Natural killer cell (primary cell): ENCODE measurements around the gene GPSM3. TPM values are rescaled to one million over a fixed set of nuclear protein-coding genes. Genes with fewer than 3 reads are reported as not detected.
A peak's percentile ranks its signal among the peaks of the same experiment; 100 is the strongest.

Experiments used
- ATAC-seq, 3 donors: fragments of 150-1000 bp in 2 of 3; fragments of 200-7000 bp in 1 of 3; cut with Tn5 transposase; 1 replicate in 1 of 3; 2 replicates in 2 of 3; pipeline ENCODE4 v1.10.0; 2021; ENCODE audit warnings: mild to moderate bottlenecking in 2 of 3, moderate library complexity in 2 of 3
- DNase-seq, 2 donors: peaks; one replicate each; pipeline versions ENCODE4 v3.0.0 to v3.0.0-alpha.2; 2013 to 2021; ENCODE audit warnings: mixed read lengths in 1 of 2
- H3K27ac ChIP-seq: one replicate; pipeline ENCODE4 v1.5.1; 2013; ENCODE audit warnings: mild to moderate bottlenecking, low read length
- H3K27me3 ChIP-seq: one replicate; pipeline ENCODE4 v1.6.1; 2013; ENCODE audit warnings: low read length; ENCODE audit not compliant: control insufficient read depth, insufficient read depth
- H3K36me3 ChIP-seq: one replicate; pipeline ENCODE4 v1.6.1; 2013; ENCODE audit warnings: low read length; ENCODE audit not compliant: control insufficient read depth, insufficient read depth
- H3K4me1 ChIP-seq: one replicate; pipeline ENCODE4 v1.6.1; 2013; ENCODE audit warnings: low read length; ENCODE audit not compliant: control insufficient read depth, insufficient read depth
- H3K4me3 ChIP-seq: one replicate; pipeline ENCODE4 v1.5.1; 2013; ENCODE audit warnings: low read length
- H3K9me3 ChIP-seq: one replicate; pipeline ENCODE4 v1.6.1; 2013; ENCODE audit warnings: low read length; ENCODE audit not compliant: control insufficient read depth, insufficient read depth
- H3K27ac Mint-ChIP-seq, 2 donors: one replicate each; pipeline ENCODE4 v1.8.0; 2022; ENCODE audit warnings: mild to moderate bottlenecking in 2 of 2, mixed read lengths in 2 of 2, moderate library complexity in 1 of 2
- H3K27me3 Mint-ChIP-seq, 2 donors: one replicate each; pipeline ENCODE4 v1.8.0; 2022; ENCODE audit warnings: low read depth in 2 of 2, mixed read lengths in 2 of 2
- H3K36me3 Mint-ChIP-seq: one replicate; pipeline ENCODE4 v1.8.0; 2022; ENCODE audit warnings: mixed read lengths
- H3K4me1 Mint-ChIP-seq, 2 donors: one replicate each; pipeline ENCODE4 v1.8.0; 2022; ENCODE audit warnings: mixed read lengths in 2 of 2
- H3K4me3 Mint-ChIP-seq: one replicate; pipeline ENCODE4 v1.8.0; 2022; ENCODE audit warnings: mild to moderate bottlenecking, moderate library complexity, mixed read lengths
- H3K9me3 Mint-ChIP-seq, 2 donors: one replicate each; pipeline ENCODE4 v1.8.0; 2022; ENCODE audit warnings: mixed read lengths in 2 of 2
- CTCF ChIP-seq: fragments of 200-600 bp; IDR thresholded peaks from one replicate; pipeline ENCODE4 v1.8.0; 2022; ENCODE audit warnings: antibody characterized with exemption
- WGBS: methylation state at CpG from one replicate; pipeline ENCODE4 v1.1.7; 2013; ENCODE audit warnings: missing lambda C conversion rate; ENCODE audit not compliant: insufficient coverage; 5-methylcytosine and 5-hydroxymethylcytosine counted together
- intact Hi-C: fragments of 100-400 bp; cut with micrococcal nuclease; formaldehyde crosslinking; loops from one replicate; pipeline ENCODE4 v1.14.2; 2022
- total RNA-seq, 4 donors: library from RNA; stranded (reverse); fragments of 120-200 nt in 1 of 4; gene quantifications; one replicate each; pipeline versions ENCODE4 v1.2.3 to v1.2.4, GENCODE V29; 2013 to 2022

GPSM3 gene
- total RNA-seq, 3 donors from 2014 or later (not counting 1 experiment from before 2014, with no cell fraction given), result 216 to 240 (median 221) TPM

- Histone ChIP-seq H3K36me3 (peaks cover 9% of the 10 kb centered on the region), H3K4me1 (peaks cover 29% of the 10 kb centered on the region), H3K9me3 (no peaks in the 10 kb centered on the region), H3K27ac (peak overlapping the region; percentile 68), H3K4me3 (peak overlapping the region; percentile 68), H3K27me3 (peaks cover 8% of the 10 kb centered on the region)
- Mint-ChIP-seq H3K36me3 (peaks cover 6% of the 10 kb centered on the region), H3K4me3 (peak overlapping the region; percentile 96), H3K27me3 (peaks cover 8 to 15% of the 10 kb centered on the region in 2 donors), H3K4me1 (peaks cover 35 to 45% of the 10 kb centered on the region in 2 donors), H3K27ac (peak overlapping the region; percentile 90 to 98), H3K9me3 (no peaks in the 10 kb centered on the region)
- DNase-seq (peak; percentile 61 to 83), ATAC-seq (peak; percentile 67 to 82 (median 73))
- 3% methylated on average over 34 of the region's 34 CpGs for WGBS
- intact Hi-C loops, result loop anchor here (1.0 to 2.0 kb wide), 5 partner anchors 24 to 68 kb away; partner anchors contain the start of genes FKBPL and RNF5
- TF ChIP-seq CTCF, result peak; percentile 59
Observed at GRCh38 chr6:32154514-32155161, 37.8 kb downstream of the GPSM3 start.

- H3K4me1 Mint-ChIP-seq, result peaks cover 38 to 49% of the 10 kb centered on the region in 2 donors
- intact Hi-C loops, result loop anchor here (1.0 to 2.0 kb wide), 5 partner anchors 24 to 67 kb away; partner anchors contain the start of genes FKBPL and RNF5
- Histone ChIP-seq H3K4me1 (peaks cover 37% of the 10 kb centered on the region), H3K9me3 (no peaks in the 10 kb centered on the region), H3K4me3 (peak within 1 kb of the TSS; percentile 68), H3K27ac (peak within 1 kb of the TSS; percentile 68), H3K36me3 (peaks cover 9% of the 10 kb centered on the region), H3K27me3 (peaks cover 12% of the 10 kb centered on the region)
- peak; percentile 74 to 90 for DNase-seq
- peaks cover 10 to 19% of the 10 kb centered on the region in 2 donors for H3K27me3 Mint-ChIP-seq
- no peaks in the 10 kb centered on the region for H3K9me3 Mint-ChIP-seq
- ATAC-seq, result peak; percentile 74 to 84 (median 78)
- H3K4me3 Mint-ChIP-seq, result peak within 1 kb of the TSS; percentile 96
- TF ChIP-seq CTCF, result no peak
- WGBS, result 6% methylated on average over 52 of the region's 52 CpGs
- H3K36me3 Mint-ChIP-seq, result peaks cover 6% of the 10 kb centered on the region
- peak within 1 kb of the TSS; percentile 90 to 98 for H3K27ac Mint-ChIP-seq
Observed at GRCh38 chr6:32153564-32154513, 38.6 kb downstream of the GPSM3 start, which contains the start of gene PPT2. Gene PPT2 (plus strand): TSS chr6:32154141. CDS start chr6:32154595, 454 bp downstream.

GRCh38 chr6:32152769-32153563 lies 39.5 kb downstream of the GPSM3 start:
- Mint-ChIP-seq H3K27me3 (peaks cover 19 to 27% of the 10 kb centered on the region in 2 donors), H3K4me1 (peaks cover 46 to 58% of the 10 kb centered on the region in 2 donors), H3K4me3 (peak overlapping the region; percentile 78), H3K36me3 (no peaks in the 10 kb centered on the region), H3K27ac (peak overlapping the region; percentile 90 to 98), H3K9me3 (no peaks in the 10 kb centered on the region)
- ATAC-seq, result no peak
- peaks cover 2% of the 10 kb centered on the region for H3K36me3 ChIP-seq
- H3K27me3 ChIP-seq, result peaks cover 19% of the 10 kb centered on the region
- intact Hi-C loops, result no loop called here
- 61% methylated on average over 31 of the region's 35 CpGs for WGBS
- no peak for TF ChIP-seq CTCF
- H3K4me1 ChIP-seq, result peaks cover 45% of the 10 kb centered on the region
- H3K27ac ChIP-seq, result peak overlapping the region; percentile 53
- H3K4me3 ChIP-seq, result no peak overlapping the region
- no peaks in the 10 kb centered on the region for H3K9me3 ChIP-seq
- DNase-seq, result no peak
